ENCODE measurements around the gene NUDT2. TPM values are rescaled to one million over a fixed set of nuclear protein-coding genes. Genes with fewer than 3 reads are reported as not detected.
"Not testable (repeated sequence)": the region's sequence is repeated elsewhere in the genome, so short reads cannot be mapped to it uniquely, and the experiment has no call there.

Gene NUDT2
- total RNA-seq, 1 donor from 2014 or later = 17.8 TPM

DNA sequence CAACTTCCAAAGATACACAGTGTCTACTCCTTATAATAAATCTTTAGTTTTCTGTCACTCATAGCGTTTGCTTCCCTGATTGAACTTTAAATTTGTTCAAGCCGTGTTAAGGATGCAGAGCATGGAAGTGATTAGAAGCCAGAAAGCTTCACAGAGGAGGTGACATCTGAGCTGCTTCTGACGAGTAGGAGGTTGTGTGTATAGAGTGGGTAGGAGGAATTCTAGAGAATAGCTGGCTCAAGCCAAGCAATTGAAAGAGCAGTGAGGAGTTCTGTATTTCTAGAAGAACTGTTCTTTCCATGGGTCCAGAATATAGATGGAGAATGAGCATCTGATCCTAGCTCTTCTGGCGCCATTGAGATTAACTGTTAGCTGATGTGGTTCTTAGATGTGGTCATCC lies 6.0 kb downstream of the NUDT2 start:
- Mint-ChIP-seq H3K27me3 (ENCODE audit: low read depth) (no peaks in the 10 kb centered on the region), H3K36me3 (peaks cover 4% of the 10 kb centered on the region), H3K4me1 (peaks cover 2% of the 10 kb centered on the region), H3K9me3 (no peaks in the 10 kb centered on the region), H3K4me3 (no peak overlapping the region), H3K27ac (no peak overlapping the region)
- no peak for DNase-seq (ENCODE audit: low spot score in 2 of 2, unreplicated experiment in 2 of 2)
- no peak for TF ChIP-seq CTCF (IDR thresholded peaks at IDR 0.05; ENCODE audit: unreplicated experiment)

DNA sequence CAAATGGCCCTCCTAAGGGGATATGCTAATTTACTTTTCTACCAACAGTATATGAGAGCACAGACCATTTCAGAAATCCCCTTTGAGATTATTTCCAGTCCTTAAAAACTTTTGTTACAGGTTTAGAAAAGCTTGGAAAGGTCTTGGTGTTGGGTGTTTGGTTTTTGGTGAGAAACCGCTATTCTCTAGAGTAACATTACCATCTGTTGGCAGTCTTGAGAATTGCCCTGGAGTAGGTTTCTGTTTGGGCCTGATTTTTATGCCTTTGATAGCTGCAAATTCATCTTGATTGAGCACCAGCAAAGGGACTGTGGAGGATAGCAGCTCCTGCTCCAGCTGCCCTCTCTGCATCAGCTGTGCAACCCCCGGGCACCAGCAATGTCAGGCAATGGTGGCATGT lies 8.0 kb downstream of the NUDT2 start:
- H3K36me3 Mint-ChIP-seq = peaks cover 5% of the 10 kb centered on the region
- H3K27ac Mint-ChIP-seq = no peak overlapping the region
- no peaks in the 10 kb centered on the region for H3K9me3 Mint-ChIP-seq
- no peaks in the 10 kb centered on the region for H3K4me1 Mint-ChIP-seq
- DNase-seq (ENCODE audit: low spot score in 2 of 2, unreplicated experiment in 2 of 2) = no peak
- H3K4me3 Mint-ChIP-seq = no peak overlapping the region
- H3K27me3 Mint-ChIP-seq (ENCODE audit: low read depth) = no peaks in the 10 kb centered on the region
- no peak for TF ChIP-seq CTCF (IDR thresholded peaks at IDR 0.05; ENCODE audit: unreplicated experiment)

GRCh38 chr9:34338079-34338478 lies 8.7 kb downstream of the NUDT2 start:
- H3K27ac Mint-ChIP-seq; H3K36me3 Mint-ChIP-seq; H3K4me1 Mint-ChIP-seq; DNase-seq (ENCODE audit: low spot score in 2 of 2, unreplicated experiment in 2 of 2); H3K9me3 Mint-ChIP-seq; H3K27me3 Mint-ChIP-seq (ENCODE audit: low read depth); H3K4me3 Mint-ChIP-seq: not testable (repeated sequence)

GRCh38 chr9:34338665-34339385 lies 9.5 kb downstream of the NUDT2 start:
- Mint-ChIP-seq H3K27ac (no peak overlapping the region), H3K9me3 (no peaks in the 10 kb centered on the region), H3K36me3 (peaks cover 14% of the 10 kb centered on the region), H3K4me1 (no peaks in the 10 kb centered on the region), H3K27me3 (ENCODE audit: low read depth) (no peaks in the 10 kb centered on the region), H3K4me3 (no peak overlapping the region)
- no peak for DNase-seq (ENCODE audit: low spot score in 2 of 2, unreplicated experiment in 2 of 2)
- TF ChIP-seq CTCF (IDR thresholded peaks at IDR 0.05; ENCODE audit: unreplicated experiment) = no peak

GRCh38 chr9:34341659-34342295 lies 12.4 kb downstream of the NUDT2 start:
- H3K27me3 Mint-ChIP-seq (ENCODE audit: low read depth) = no peaks in the 10 kb centered on the region
- no peak overlapping the region for H3K27ac Mint-ChIP-seq
- no peak for TF ChIP-seq CTCF (IDR thresholded peaks at IDR 0.05; ENCODE audit: unreplicated experiment)
- DNase-seq (ENCODE audit: low spot score in 2 of 2, unreplicated experiment in 2 of 2) = no peak
- no peaks in the 10 kb centered on the region for H3K9me3 Mint-ChIP-seq
- no peak overlapping the region for H3K4me3 Mint-ChIP-seq
- H3K36me3 Mint-ChIP-seq = peaks cover 16% of the 10 kb centered on the region
- H3K4me1 Mint-ChIP-seq = peaks cover 7% of the 10 kb centered on the region

DNA sequence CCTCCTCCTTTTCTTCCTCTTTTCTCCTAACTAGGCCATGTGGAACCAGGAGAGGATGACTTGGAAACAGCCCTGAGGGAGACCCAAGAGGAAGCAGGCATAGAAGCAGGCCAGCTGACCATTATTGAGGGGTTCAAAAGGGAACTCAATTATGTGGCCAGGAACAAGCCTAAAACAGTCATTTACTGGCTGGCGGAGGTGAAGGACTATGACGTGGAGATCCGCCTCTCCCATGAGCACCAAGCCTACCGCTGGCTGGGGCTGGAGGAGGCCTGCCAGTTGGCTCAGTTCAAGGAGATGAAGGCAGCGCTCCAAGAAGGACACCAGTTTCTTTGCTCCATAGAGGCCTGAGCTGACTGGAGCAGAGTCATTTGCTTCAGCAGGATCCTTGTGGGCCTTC lies 13.7 kb downstream of the NUDT2 start:
- Mint-ChIP-seq H3K4me1 (peaks cover 7% of the 10 kb centered on the region), H3K36me3 (peaks cover 16% of the 10 kb centered on the region), H3K27ac (no peak overlapping the region), H3K4me3 (no peak overlapping the region), H3K9me3 (no peaks in the 10 kb centered on the region), H3K27me3 (ENCODE audit: low read depth) (no peaks in the 10 kb centered on the region)
- TF ChIP-seq CTCF (IDR thresholded peaks at IDR 0.05; ENCODE audit: unreplicated experiment) = no peak
- no peak for DNase-seq (ENCODE audit: low spot score in 2 of 2, unreplicated experiment in 2 of 2)

All from mesothelial cell of epicardium (in vitro differentiated cells).